Testis (tissue), 3 donors: ENCODE data around the gene GRIN2C. TPM values are rescaled to one million over a fixed set of nuclear protein-coding genes. Genes with fewer than 3 reads are reported as not detected.

Experiments
- DNase-seq: peaks from one replicate; pipeline ENCODE4 v3.0.0-alpha.2; 2019
- H3K27ac ChIP-seq, 2 donors: fragments of 200-600 bp; sonication (generic); one replicate each; pipeline ENCODE4 v1.5.1; 2019
- H3K27me3 ChIP-seq: fragments of 200-600 bp; sonication (generic); one replicate; pipeline ENCODE4 v1.5.1; 2019
- H3K36me3 ChIP-seq: fragments of 200-600 bp; sonication (generic); one replicate; pipeline ENCODE4 v1.5.1; 2017; ENCODE audit warnings: low read depth; ENCODE audit errors: missing control alignments
- H3K4me1 ChIP-seq: fragments of 200-600 bp; sonication (generic); one replicate; pipeline ENCODE4 v1.5.1; 2019
- H3K4me3 ChIP-seq, 2 donors: fragments of 200-600 bp; sonication (generic); one replicate each; pipeline ENCODE4 v1.5.1; 2017 to 2019
- H3K9me3 ChIP-seq: fragments of 200-600 bp; sonication (generic); one replicate; pipeline ENCODE4 v1.5.1; 2017
- CTCF ChIP-seq, 3 experiments: fragments of 450-650 bp in 2 of 3; fragments of 200-600 bp in 1 of 3; sonication (generic) in 1 of 3; IDR thresholded peaks; one replicate each; pipeline ENCODE4 v1.5.1; 2016 to 2019; ENCODE audit warnings: antibody characterized with exemption in 3 of 3, mild to moderate bottlenecking in 2 of 3, moderate library complexity in 1 of 3
- POLR2A ChIP-seq: fragments of 450-650 bp; IDR thresholded peaks from one replicate; pipeline ENCODE4 v1.6.1; 2017; ENCODE audit warnings: antibody characterized with exemption, mild to moderate bottlenecking, moderate library complexity
- WGBS, 2 donors: methylation state at CpG; one replicate each; pipeline ENCODE4 v1.1.5; 2018; 5-methylcytosine and 5-hydroxymethylcytosine counted together
- intact Hi-C: fragments of 100-400 bp; cut with DNase I; formaldehyde crosslinking; loops from one replicate; pipeline ENCODE4 v1.15.1; 2023; ENCODE audit warnings: low total_unique reads
- polyA plus RNA-seq: library from polyadenylated mRNA; stranded (reverse); fragments of 350-450 nt; fragmentation: Illumina TruSeq; extraction: RNeasy Lipid Tissue Mini Kit (QIAGEN cat#74804); gene quantifications from one replicate; pipeline ENCODE4 v1.2.3, GENCODE V29; 2014; ENCODE audit warnings: low read depth, low replicate concordance; ENCODE audit not compliant: insufficient read depth
- total RNA-seq, 2 donors: library from RNA; depleted of rRNA; stranded (reverse); fragments of >200 nt; gene quantifications; one replicate each; pipeline ENCODE4 v1.2.3, GENCODE V29; 2016

The GRIN2C gene
- total and polyA plus RNA-seq, 3 donors from 2014 or later: 7.7 to 20.8 (median 20.1) TPM

GRCh38 chr17:74804683-74805082 is 55.0 kb downstream of the GRIN2C start:
- no peaks in the 10 kb centered on the region for H3K4me1 ChIP-seq
- WGBS, 2 donors: 84 to 95% methylated on average over 7 of the region's 7 CpGs
- H3K9me3 ChIP-seq: no peaks in the 10 kb centered on the region
- TF ChIP-seq POLR2A (no peak), CTCF (IDR thresholded peaks at IDR 0.05) (no peak)
- no peaks in the 10 kb centered on the region for H3K27me3 ChIP-seq
- DNase-seq: no peak
- H3K4me3 ChIP-seq: no peak overlapping the region
- H3K36me3 ChIP-seq: no peaks in the 10 kb centered on the region
- intact Hi-C loops: no loop called here
- no peak overlapping the region for H3K27ac ChIP-seq

- Histone ChIP-seq H3K4me3 (no peak overlapping the region), H3K4me1 (no peaks in the 10 kb centered on the region), H3K9me3 (no peaks in the 10 kb centered on the region), H3K27me3 (no peaks in the 10 kb centered on the region), H3K27ac (no peak overlapping the region), H3K36me3 (no peaks in the 10 kb centered on the region)
- TF ChIP-seq CTCF (IDR thresholded peaks at IDR 0.05): no peak
- TF ChIP-seq POLR2A: no peak
- 76 to 82% methylated on average over 5 of the region's 5 CpGs for WGBS, 2 donors
- DNase-seq: no peak
- intact Hi-C loops: no loop called here
Measured at GRCh38 chr17:74803971-74804370, 55.7 kb downstream of the GRIN2C start.

- WGBS, 2 donors: 83 to 87% methylated on average over 11 to 12 of the region's 12 CpGs
- DNase-seq: no peak
- H3K27me3 ChIP-seq: no peaks in the 10 kb centered on the region
- H3K36me3 ChIP-seq: no peaks in the 10 kb centered on the region
- TF ChIP-seq POLR2A: no peak
- no peak for TF ChIP-seq CTCF (IDR thresholded peaks at IDR 0.05)
- intact Hi-C loops: no loop called here
- H3K27ac ChIP-seq: no peak overlapping the region
- H3K4me1 ChIP-seq: no peaks in the 10 kb centered on the region
- no peak overlapping the region for H3K4me3 ChIP-seq
- no peaks in the 10 kb centered on the region for H3K9me3 ChIP-seq
Measured at GRCh38 chr17:74803388-74803930, 56.2 kb downstream of the GRIN2C start.

GRCh38 chr17:74801896-74802295 is 57.8 kb downstream of the GRIN2C start:
- no peaks in the 10 kb centered on the region for H3K36me3 ChIP-seq
- intact Hi-C loops: no loop called here
- DNase-seq: no peak
- no peaks in the 10 kb centered on the region for H3K4me1 ChIP-seq
- TF ChIP-seq POLR2A: no peak
- TF ChIP-seq CTCF (IDR thresholded peaks at IDR 0.05): no peak
- 62 to 81% methylated on average over 7 to 8 of the region's 8 CpGs for WGBS, 2 donors
- H3K4me3 ChIP-seq: no peak overlapping the region
- H3K27ac ChIP-seq: no peak overlapping the region
- no peaks in the 10 kb centered on the region for H3K27me3 ChIP-seq
- H3K9me3 ChIP-seq: no peaks in the 10 kb centered on the region

GRCh38 chr17:74800531-74800930 is 59.2 kb downstream of the GRIN2C start:
- Histone ChIP-seq H3K27me3 (no peaks in the 10 kb centered on the region), H3K9me3 (no peaks in the 10 kb centered on the region), H3K27ac (no peak overlapping the region), H3K4me1 (no peaks in the 10 kb centered on the region), H3K4me3 (no peak overlapping the region), H3K36me3 (no peaks in the 10 kb centered on the region)
- DNase-seq: no peak
- intact Hi-C loops: no loop called here
- 88 to 92% methylated on average over 7 of the region's 7 CpGs for WGBS, 2 donors
- TF ChIP-seq CTCF (IDR thresholded peaks at IDR 0.05): no peak
- no peak for TF ChIP-seq POLR2A
